ENCODE measurements around the gene IL17RD.

The IL17RD gene

DNA sequence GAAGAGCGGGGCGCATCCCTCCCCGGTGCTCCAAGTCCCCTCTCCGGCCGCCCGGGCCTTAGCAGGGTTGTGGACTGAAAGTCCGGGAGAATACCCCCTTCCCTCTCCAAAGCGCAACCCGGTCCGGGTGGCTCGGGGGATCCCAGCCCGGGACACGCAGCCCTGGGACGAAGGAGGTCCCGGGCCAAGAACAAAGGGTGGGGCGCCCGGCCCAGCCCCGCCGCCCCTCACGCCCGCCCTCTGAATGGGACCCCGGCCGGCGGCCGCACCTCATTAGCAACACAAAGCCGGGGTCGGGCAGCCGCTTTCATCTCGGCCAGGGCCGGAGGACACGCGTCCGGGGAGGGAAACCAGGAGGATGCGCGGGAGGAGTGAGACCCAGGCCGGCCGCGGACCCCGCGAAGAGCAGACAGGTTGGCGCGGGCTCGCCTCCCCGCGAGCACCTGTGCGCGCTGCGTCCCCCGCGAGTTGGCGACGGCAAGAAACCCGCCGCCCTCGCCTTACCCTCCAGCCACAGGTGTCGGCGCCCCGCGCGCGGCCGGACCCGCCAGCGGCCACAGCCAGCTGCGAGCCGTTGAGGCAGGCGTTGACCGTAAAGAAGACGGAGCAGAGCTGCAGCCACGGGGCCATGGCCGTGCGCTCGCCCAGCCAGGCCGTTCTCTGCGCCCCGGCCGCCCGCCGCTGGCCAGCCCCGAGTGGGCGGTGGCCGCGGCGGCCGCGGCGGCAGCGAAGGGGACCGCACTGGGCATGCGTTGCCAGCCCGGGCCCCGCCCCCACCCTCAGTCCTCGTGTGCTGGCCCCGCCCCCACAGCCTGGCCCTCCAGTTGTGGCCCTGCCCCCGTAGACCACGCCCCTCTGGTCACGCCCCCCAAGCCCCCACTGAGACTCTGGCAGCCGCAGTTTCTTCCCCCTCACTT is at the start of gene IL17RD:
Gene IL17RD, minus strand, starts transcription at position 697 of the 917 bp plus-strand sequence. Its CDS starts 67 bp downstream, at position 630.
- peak; percentile 54 to 85 (median 80) for DNase-seq

DNA sequence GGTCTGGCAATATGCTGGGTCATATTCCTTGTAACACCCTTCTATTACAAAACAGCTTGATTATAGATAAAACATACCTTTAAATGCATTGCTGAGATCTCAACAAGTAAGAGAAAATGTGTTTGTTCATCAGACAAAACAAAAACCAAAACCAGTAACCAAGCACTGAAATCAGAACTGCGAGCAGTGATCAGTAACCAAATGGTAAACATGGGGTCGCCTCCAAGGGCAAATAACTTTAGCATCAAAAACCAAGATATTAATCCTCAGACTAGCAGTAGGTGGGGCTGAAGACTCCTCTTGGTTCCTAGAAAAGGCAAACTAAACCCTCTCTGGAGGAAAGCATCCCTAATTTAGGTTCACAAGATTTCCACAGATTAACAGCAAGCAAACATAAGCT is 41.3 kb upstream of the IL17RD start:
- no peak for DNase-seq

GRCh38 chr3:57199895-57200297 is 34.7 kb upstream of the IL17RD start, which contains the start of gene HESX1:
TSS of gene HESX1 (minus strand) at chr3:57199978. CDS start at chr3:57199918, 60 bp downstream.
- DNase-seq, result peak in 1 of 3 experiments; percentile 8

GRCh38 chr3:57194641-57195040 is 29.5 kb upstream of the IL17RD start:
- no peak for DNase-seq

GRCh38 chr3:57192028-57192427 is 26.9 kb upstream of the IL17RD start:
- DNase-seq, result no peak

DNA sequence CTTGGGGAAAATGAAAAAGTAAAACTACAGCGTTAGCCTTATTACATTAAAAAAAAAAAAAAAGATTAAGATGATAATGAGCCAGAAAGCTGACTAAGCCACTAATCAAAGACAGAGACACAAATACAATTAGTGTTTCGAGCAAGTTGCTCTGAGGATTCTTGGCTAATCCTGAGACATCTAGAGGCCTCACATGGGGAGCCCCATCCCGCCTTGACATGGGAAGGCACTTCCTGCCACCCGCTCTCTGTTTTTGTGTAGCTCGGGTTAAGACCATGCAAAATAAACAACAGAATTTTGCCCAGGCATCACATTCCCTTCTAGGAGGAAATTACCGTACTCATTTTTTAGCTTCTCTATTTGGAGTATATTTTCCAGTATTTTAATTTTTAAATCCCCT is 19.4 kb upstream of the IL17RD start:
- no peak for DNase-seq

DNA sequence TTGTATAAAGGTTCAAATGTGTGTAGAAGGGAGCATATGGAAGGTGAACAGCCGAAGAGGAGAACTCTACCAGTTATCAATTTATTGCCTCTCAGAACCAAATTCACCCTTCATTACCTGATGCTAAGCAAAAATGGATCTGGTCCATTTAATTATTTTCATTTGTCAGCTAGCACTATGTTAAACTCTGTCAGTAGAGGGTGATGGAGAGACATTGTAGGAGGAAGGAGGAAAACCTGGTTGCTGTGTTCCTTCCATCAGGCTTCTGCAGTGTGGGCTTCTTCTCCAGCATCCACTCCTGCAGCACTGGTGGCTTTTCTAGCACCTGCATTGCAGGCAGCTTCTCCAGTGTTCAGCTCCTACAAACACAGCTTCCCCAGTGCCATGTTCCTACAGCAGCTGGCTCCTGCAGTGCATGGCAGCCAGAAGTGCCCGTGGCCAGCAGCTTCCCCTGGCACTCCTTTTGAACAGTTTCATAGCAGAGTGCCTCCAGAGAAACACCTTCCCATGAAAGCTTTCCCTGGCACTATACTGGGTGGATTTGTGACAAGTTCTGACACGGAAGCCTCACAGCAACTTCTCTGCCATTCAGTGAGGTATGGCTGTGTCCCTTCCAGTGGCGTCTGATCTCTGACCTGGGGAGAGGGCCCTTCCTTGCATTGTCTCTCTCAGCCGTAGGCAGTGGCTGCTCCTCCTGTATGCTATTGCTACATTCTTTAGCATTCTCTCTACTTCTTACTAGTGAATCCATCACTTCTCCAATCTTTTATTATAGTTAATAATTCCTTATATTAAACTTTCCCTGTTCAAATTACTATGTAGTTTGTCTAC is 14.6 kb upstream of the IL17RD start:
- peak in 2 of 3 experiments; percentile 1 to 30 for DNase-seq

- no peak for DNase-seq
Measured at GRCh38 chr3:57176045-57176444, 10.9 kb upstream of the IL17RD start.

GRCh38 chr3:57173687-57174086 is 8.5 kb upstream of the IL17RD start:
- DNase-seq, result no peak

DNA sequence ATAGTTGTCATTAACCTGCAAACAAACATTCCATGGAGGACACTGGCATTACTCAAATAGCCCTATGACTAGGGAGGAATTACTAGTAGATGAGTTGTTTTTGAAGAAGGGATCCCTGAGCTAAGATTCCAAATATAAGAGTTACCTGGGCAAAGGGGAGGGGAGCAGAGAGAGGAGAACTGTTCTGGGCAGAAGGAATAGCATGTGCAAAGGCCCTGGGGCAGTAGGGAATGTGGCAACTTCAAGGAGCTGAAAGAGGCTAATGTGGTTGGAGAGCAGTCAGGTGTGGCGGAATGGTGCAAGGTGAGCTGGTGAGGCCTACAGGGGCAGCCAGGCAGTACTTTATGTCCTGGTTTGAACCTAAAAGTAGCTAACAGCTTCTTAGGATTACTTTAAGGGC is 5.8 kb upstream of the IL17RD start:
- DNase-seq, result no peak

- peak; percentile 4 to 64 (median 57) for DNase-seq
Measured at GRCh38 chr3:57169872-57170623, 4.9 kb upstream of the IL17RD start.

DNA sequence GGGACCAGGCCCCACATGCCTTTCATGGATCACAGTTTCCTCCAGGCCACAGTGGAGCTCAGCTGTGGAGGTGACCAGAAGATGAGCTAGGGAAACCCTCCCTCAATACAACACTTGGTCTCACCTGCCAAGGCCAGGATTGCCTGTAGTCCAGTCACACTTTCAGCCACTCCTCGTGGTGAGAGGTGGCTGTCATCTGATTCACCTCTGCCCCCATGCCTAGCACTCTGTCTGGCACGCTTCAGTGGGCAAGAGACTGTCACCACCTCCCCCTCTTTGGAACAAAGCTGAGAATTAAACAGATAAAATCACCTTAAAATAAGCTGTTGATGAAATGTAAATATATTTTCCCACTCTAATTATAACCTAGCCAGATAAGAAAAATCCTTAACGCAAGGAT is 4.0 kb upstream of the IL17RD start:
- no peak for DNase-seq

DNA sequence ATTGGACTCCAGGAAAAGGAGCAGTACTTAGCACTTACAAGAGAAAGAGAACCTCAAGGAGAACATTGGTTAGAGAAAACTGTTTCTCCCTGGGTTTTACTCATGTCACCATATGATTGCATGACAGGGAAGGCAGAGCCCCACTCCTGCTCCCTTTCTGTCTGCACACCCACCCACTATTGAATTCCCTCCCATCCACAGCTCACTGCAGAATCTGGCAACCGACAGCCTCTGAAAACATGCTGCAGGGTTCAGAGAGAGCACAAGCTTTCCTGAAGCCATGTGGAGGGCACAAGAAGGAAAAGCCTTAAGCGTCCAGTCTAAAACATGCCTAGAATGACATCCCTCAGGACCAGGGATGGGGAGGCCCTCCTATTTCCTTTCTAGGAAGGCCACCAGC is 3.0 kb upstream of the IL17RD start:
- no peak for DNase-seq

- no peak for DNase-seq
Measured at GRCh38 chr3:57166660-57167059, 1.5 kb upstream of the IL17RD start.

GRCh38 chr3:57165641-57166040 is 488 bp upstream of the IL17RD start:
- peak in 1 of 3 experiments; percentile 41 for DNase-seq

- peak in 2 of 3 experiments; percentile 19 to 39 for DNase-seq
Measured at GRCh38 chr3:57164217-57164656, 916 bp downstream of the IL17RD start.

- DNase-seq, result no peak
Measured at GRCh38 chr3:57163751-57164150, 1.4 kb downstream of the IL17RD start.

GRCh38 chr3:57161915-57162314 is 3.2 kb downstream of the IL17RD start:
- no peak for DNase-seq

DNA sequence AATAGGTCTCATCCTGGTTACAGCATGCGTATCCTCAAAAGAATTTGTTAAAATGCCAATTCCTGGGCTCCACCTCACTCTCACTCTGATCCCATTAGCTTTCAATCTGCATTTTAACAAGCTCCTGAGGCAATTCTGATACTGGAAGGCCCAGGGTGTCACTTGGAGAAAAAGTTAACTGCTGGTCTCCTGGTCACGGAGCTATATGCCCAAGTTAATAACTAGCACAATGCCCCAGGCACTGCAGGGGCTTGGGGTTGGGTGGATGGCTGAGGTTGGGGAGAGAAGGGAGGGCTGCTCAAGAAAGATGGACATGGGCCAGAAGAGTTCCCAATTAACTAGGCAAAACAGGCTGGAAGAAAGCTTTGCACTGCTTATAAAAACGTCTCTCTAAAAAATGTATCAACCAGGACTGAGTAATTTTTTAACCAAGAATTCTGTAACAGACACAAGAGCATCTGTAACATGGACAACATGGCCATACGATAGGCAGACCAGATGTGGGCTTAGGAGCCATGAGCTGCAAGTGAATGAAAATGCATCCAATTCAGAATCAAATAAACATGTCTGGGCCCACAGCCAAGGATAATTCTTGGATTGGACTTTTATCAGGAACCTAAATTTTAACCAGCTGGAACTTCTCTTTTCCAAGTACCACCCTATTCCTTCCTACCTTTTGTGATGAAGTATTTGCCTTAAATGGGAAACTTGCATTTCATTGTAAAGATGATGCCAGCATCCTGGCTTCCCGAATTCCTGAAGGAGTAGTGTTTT is 4.2 kb downstream of the IL17RD start:
- DNase-seq, result no peak

GRCh38 chr3:57160076-57160764 is 4.9 kb downstream of the IL17RD start:
- no peak for DNase-seq
